Urinary bladder (tissue), 4 donors: Measurements from ENCODE around the gene MAP1LC3B. TPM values are rescaled to one million over a fixed set of nuclear protein-coding genes. Genes with fewer than 3 reads are reported as not detected.

ENCODE experiments used
- DNase-seq: peaks from one replicate; pipeline ENCODE4 v3.0.0-alpha.2; 2015; ENCODE audit errors: extremely low spot score
- H3K27ac ChIP-seq: one replicate; pipeline ENCODE4 v1.5.1; 2013; ENCODE audit warnings: low read depth, mild to moderate bottlenecking, moderate library complexity
- H3K36me3 ChIP-seq: one replicate; pipeline ENCODE4 v1.6.1; 2013; ENCODE audit warnings: mild to moderate bottlenecking, moderate library complexity; ENCODE audit not compliant: insufficient read depth
- H3K4me1 ChIP-seq: one replicate; pipeline ENCODE4 v1.6.1; 2013; ENCODE audit warnings: mild to moderate bottlenecking, moderate library complexity; ENCODE audit not compliant: insufficient read depth
- H3K4me3 ChIP-seq: one replicate; pipeline ENCODE4 v1.5.1; 2013; ENCODE audit warnings: low read depth, low read length
- WGBS: extraction: QIAGEN DNeasy Blood & Tissue Kit; methylation state at CpG from one replicate; pipeline ENCODE4 v1.1.7; 2013; 5-methylcytosine and 5-hydroxymethylcytosine counted together
- polyA plus RNA-seq: library from polyadenylated mRNA; stranded (reverse); fragments of 200-250 nt; gene quantifications from one replicate; pipeline ENCODE4 v1.2.3, GENCODE V29; 2013
- total RNA-seq: library from RNA; depleted of rRNA; stranded (reverse); fragments of >200 nt; gene quantifications from one replicate; pipeline ENCODE4 v1.2.3, GENCODE V29; 2014
- donor health status: healthy with polysubstance abuse.
- donor health status: healthy.

The MAP1LC3B gene
- total and polyA plus RNA-seq, 2 donors = 27.3 to 68.9 TPM

- H3K36me3 ChIP-seq = no peaks in the 10 kb centered on the region
- no peak for DNase-seq
- peaks cover 2% of the 10 kb centered on the region for H3K4me1 ChIP-seq
- H3K27ac ChIP-seq = no peak overlapping the region
- H3K4me3 ChIP-seq = no peak overlapping the region
- WGBS = 69% methylated on average over 7 of the region's 7 CpGs
Observed at GRCh38 chr16:87431926-87432325, 39.8 kb downstream of the MAP1LC3B start.

DNA sequence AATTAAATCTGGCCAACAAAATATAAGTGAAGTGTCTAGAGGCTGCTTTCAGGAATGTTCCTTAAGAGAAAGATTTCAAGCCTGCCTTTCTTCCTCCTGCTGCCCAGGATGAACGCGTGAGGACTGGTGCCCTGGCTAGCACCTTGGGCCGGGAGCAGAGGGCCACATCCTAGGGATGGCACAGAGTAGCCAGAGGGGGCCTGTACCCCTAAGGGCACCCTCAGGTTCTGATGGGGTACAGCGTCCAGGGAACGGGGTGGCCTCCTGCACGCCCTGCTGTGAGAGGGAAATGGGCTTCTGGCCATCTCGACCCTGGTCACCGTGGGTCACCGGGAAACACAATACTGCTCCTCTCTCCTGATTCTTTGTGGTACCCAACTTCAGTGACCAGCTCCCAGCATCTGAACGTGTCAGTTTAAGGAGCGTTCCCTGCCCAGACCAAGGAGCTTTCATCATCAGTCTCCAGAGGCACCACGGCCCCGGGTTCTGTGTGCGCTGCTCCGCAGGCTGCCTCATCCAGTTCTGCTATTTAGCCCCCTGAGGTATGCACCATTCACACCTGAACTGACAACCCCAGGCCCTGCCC is 40.3 kb downstream of the MAP1LC3B start:
- WGBS = 92% methylated on average over 15 of the region's 15 CpGs
- H3K27ac ChIP-seq = no peak overlapping the region
- H3K4me3 ChIP-seq = no peak overlapping the region
- no peaks in the 10 kb centered on the region for H3K36me3 ChIP-seq
- peaks cover 2% of the 10 kb centered on the region for H3K4me1 ChIP-seq
- DNase-seq = no peak

- no peak overlapping the region for H3K27ac ChIP-seq
- no peaks in the 10 kb centered on the region for H3K36me3 ChIP-seq
- H3K4me1 ChIP-seq = peaks cover 2% of the 10 kb centered on the region
- H3K4me3 ChIP-seq = no peak overlapping the region
- 96% methylated on average over 22 of the region's 22 CpGs for WGBS
- no peak for DNase-seq
Observed at GRCh38 chr16:87434146-87434667, 42.1 kb downstream of the MAP1LC3B start.

GRCh38 chr16:87435372-87436224 is 43.5 kb downstream of the MAP1LC3B start:
- DNase-seq = no peak
- no peak overlapping the region for H3K4me3 ChIP-seq
- H3K27ac ChIP-seq = no peak overlapping the region
- H3K36me3 ChIP-seq = no peaks in the 10 kb centered on the region
- peaks cover 2% of the 10 kb centered on the region for H3K4me1 ChIP-seq
- 54% methylated on average over 23 of the region's 23 CpGs for WGBS

DNA sequence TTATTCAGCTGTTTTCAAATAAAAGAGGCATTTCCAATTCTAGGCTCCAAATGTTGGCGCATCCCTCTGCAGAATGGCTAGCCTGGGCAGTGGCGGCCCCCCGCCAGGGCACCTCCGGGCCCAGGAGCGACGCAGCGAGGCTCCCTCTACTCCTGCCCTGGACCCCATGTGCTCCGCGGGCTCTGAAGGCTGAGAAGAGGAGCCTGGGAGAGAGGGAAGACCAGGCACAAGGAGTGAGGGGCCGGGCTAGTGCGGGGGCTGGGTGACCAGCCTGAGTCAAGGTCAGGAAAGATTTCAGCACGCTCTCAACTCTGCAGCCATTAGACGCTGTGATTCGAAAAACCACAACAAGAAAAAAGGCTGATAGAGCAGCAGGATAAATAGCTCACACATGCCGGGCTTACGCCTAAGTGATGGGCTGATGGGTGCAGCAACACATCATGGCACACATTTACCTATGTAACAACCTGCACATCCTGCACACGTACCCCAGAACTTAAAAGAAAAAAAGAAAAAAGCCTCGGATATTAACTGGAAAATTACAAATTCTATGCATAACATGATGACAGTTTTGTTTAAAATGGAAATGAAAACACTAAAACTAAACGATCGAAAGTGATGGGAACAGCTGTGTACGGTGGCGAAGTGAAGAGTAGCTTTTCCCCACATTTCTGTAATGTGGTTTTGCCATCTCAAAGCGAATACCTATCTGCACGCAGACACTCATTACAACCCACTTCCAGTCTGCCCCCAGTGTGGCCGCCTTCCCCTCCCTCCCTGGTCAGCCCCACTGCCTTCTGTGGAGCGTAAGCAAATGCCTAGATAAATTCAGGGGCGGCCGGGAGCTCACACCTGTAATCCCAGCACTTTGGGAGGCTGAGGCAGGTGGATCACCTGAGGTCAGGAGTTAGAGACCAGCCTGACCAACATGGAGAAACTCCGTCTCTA is 44.4 kb downstream of the MAP1LC3B start:
- Histone ChIP-seq H3K27ac (no peak overlapping the region), H3K4me1 (peaks cover 2% of the 10 kb centered on the region), H3K36me3 (no peaks in the 10 kb centered on the region), H3K4me3 (no peak overlapping the region)
- DNase-seq = no peak
- 58% methylated on average over 29 of the region's 29 CpGs for WGBS

GRCh38 chr16:87437327-87437726 is 45.2 kb downstream of the MAP1LC3B start:
- peaks cover 2% of the 10 kb centered on the region for H3K4me1 ChIP-seq
- no peak for DNase-seq
- 95% methylated on average over 14 of the region's 14 CpGs for WGBS
- H3K4me3 ChIP-seq = no peak overlapping the region
- H3K27ac ChIP-seq = no peak overlapping the region
- no peaks in the 10 kb centered on the region for H3K36me3 ChIP-seq

DNA sequence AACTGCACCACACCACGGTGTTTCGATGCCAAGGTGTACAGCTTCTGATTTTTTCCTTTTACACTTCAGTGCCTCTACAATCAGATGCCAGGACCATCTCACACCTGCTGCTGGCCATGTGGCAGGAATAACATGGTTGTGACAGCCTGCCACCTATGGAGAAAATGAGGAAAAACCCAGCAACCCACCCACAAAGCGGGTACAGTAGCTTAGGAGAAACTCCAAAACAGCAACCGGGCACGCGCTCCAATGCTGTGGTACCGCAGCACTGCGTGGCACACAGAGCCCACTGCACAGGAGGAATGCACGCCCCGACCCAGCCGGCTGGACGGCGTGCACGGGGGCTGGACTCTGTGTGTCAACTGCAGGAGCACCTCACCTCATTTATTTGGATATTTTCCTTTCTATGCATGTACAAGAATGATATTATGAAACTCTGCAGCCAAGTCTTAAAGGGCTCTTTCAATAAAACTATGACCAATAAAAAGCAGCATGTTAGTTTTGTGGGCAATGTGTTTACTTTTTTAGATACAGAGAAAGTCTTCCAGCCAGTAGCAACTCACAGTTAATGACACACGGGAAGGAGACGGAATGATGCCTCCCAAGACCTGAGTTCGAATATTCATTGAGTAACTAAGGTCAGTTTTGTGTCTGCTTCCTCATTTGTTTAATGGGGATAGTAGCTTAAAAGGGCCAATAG is 45.9 kb downstream of the MAP1LC3B start:
- Histone ChIP-seq H3K36me3 (no peaks in the 10 kb centered on the region), H3K4me1 (peaks cover 2% of the 10 kb centered on the region), H3K27ac (no peak overlapping the region), H3K4me3 (no peak overlapping the region)
- no peak for DNase-seq
- 81% methylated on average over 17 of the region's 17 CpGs for WGBS

DNA sequence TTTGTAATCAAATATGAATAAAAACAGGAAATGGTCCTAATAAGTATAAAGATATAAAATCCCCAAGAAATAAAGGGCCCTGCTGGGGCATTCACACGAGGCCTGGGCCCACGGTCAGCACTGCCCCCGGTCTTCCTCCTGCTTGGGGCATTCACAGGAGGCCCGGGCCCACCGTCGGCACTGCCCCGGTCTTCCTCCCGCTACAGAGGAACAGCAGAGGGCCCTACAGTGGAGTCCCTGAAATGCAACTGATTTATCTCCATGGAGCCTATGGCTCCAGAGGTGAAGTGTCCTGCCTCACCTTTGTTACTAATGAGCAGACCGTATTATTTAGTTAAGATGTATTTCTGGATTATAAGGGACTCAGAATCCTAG is 46.5 kb downstream of the MAP1LC3B start:
- 78% methylated on average over 9 of the region's 9 CpGs for WGBS
- H3K4me1 ChIP-seq = peaks cover 2% of the 10 kb centered on the region
- no peak for DNase-seq
- no peak overlapping the region for H3K4me3 ChIP-seq
- no peaks in the 10 kb centered on the region for H3K36me3 ChIP-seq
- no peak overlapping the region for H3K27ac ChIP-seq

DNA sequence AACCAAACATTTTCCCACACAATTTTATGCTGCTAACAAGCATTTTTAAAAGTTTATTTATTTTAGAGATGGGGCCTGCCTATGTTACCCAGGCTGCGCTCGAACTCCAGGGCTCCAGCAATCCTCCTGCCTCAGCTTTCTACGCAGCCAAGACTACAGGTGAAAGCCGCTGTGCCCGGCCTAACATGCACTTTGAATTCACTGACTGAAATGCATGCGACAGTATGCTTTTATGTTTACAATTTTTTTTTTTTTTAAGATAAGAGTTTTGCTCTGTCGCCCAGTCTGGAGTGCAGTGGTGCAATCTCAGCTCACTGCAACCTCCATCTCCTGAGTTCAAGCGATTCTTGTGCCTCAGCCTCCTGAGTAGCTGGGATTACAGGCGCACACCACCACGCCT is 47.8 kb downstream of the MAP1LC3B start:
- Histone ChIP-seq H3K27ac (no peak overlapping the region), H3K4me1 (peaks cover 2% of the 10 kb centered on the region), H3K4me3 (no peak overlapping the region), H3K36me3 (peaks cover 2% of the 10 kb centered on the region)
- no peak for DNase-seq
- 90% methylated on average over 10 of the region's 10 CpGs for WGBS

GRCh38 chr16:87441886-87442580 is 49.9 kb downstream of the MAP1LC3B start:
- peaks cover 2% of the 10 kb centered on the region for H3K36me3 ChIP-seq
- no peak for DNase-seq
- H3K27ac ChIP-seq = no peak overlapping the region
- WGBS = 91% methylated on average over 12 of the region's 12 CpGs
- H3K4me3 ChIP-seq = no peak overlapping the region
- H3K4me1 ChIP-seq = peaks cover 1% of the 10 kb centered on the region

- Histone ChIP-seq H3K4me1 (peaks cover 2% of the 10 kb centered on the region), H3K36me3 (peaks cover 2% of the 10 kb centered on the region), H3K4me3 (no peak overlapping the region), H3K27ac (no peak overlapping the region)
- WGBS = 85% methylated on average over 4 of the region's 4 CpGs
- no peak for DNase-seq
Observed at GRCh38 chr16:87442581-87442966, 50.4 kb downstream of the MAP1LC3B start.

DNA sequence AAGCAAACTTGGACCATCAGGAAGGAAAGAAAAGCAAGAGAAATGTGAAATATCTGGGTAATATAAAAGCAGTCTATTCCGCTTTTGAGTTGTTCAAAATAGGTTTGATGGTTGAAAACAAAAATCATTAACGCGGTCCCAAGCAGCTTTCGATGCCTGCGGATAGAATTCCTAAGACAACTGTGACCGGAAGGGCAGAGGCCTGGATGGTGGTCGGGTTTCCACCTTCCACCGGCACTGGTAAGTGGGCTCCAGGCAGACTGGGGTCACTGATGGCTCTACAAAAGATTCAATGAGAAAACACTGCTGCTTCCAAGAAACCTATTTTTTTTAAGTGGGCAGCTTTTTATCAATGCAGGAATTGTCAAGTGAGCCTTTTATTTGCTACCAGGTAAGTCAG is 50.9 kb downstream of the MAP1LC3B start:
- 96% methylated on average over 8 of the region's 8 CpGs for WGBS
- DNase-seq = no peak
- Histone ChIP-seq H3K4me1 (peaks cover 2% of the 10 kb centered on the region), H3K36me3 (peaks cover 2% of the 10 kb centered on the region), H3K27ac (no peak overlapping the region), H3K4me3 (no peak overlapping the region)
